ENCODE results near the gene LAMTOR1. TPM values are rescaled to one million over a fixed set of nuclear protein-coding genes. Genes with fewer than 3 reads are reported as not detected.
"Not testable (repeated sequence)": the region's sequence is repeated elsewhere in the genome, so short reads cannot be mapped to it uniquely, and the experiment has no call there.

Gene LAMTOR1
- polyA plus RNA-seq (2013, experiment 1 of 2; ENCODE audit: insufficient read length): 105 TPM
- 104 TPM for polyA plus RNA-seq (2013, experiment 2 of 2; ENCODE audit: insufficient read length)

GRCh38 chr11:72102946-72103753 lies at the start of gene LAMTOR1:
TSS of gene LAMTOR1 (minus strand) at chr11:72103297. CDS start at chr11:72103224, 73 bp downstream.
- peak; percentile 100 for DNase-seq

- DNase-seq: no peak
Observed at GRCh38 chr11:72150882-72151281, 47.8 kb upstream of the LAMTOR1 start.

- DNase-seq: no peak
Observed at GRCh38 chr11:72146625-72147024, 43.5 kb upstream of the LAMTOR1 start.

GRCh38 chr11:72144807-72145565 lies 41.9 kb upstream of the LAMTOR1 start:
- DNase-seq: peak; percentile 77

GRCh38 chr11:72142543-72142942 lies 39.4 kb upstream of the LAMTOR1 start:
- not testable (repeated sequence) for DNase-seq

- not testable (repeated sequence) for DNase-seq
Observed at GRCh38 chr11:72142086-72142485, 39.0 kb upstream of the LAMTOR1 start.

- DNase-seq: peak; percentile 82
Observed at GRCh38 chr11:72141066-72141465, 38.0 kb upstream of the LAMTOR1 start.

GRCh38 chr11:72140661-72141060 lies 37.6 kb upstream of the LAMTOR1 start:
- no peak for DNase-seq

GRCh38 chr11:72139500-72139899 lies 36.4 kb upstream of the LAMTOR1 start:
- DNase-seq: no peak

GRCh38 chr11:72138821-72139390 lies 35.8 kb upstream of the LAMTOR1 start:
- DNase-seq: no peak

GRCh38 chr11:72136684-72137262 lies 33.7 kb upstream of the LAMTOR1 start:
- DNase-seq: no peak

- peak; percentile 37 for DNase-seq
Observed at GRCh38 chr11:72135891-72136683, 33.0 kb upstream of the LAMTOR1 start.

GRCh38 chr11:72135473-72135872 lies 32.4 kb upstream of the LAMTOR1 start, which contains the start of gene FOLR3:
TSS of gene FOLR3 (plus strand) at chr11:72135725. CDS start at chr11:72135953, 228 bp downstream.
- not testable (repeated sequence) for DNase-seq

- no peak for DNase-seq
Observed at GRCh38 chr11:72132646-72133045, 29.5 kb upstream of the LAMTOR1 start.

GRCh38 chr11:72129381-72129780 lies 26.3 kb upstream of the LAMTOR1 start:
- DNase-seq: no peak

GRCh38 chr11:72127923-72128322 lies 24.8 kb upstream of the LAMTOR1 start:
- no peak for DNase-seq

- DNase-seq: no peak
Observed at GRCh38 chr11:72125956-72126355, 22.9 kb upstream of the LAMTOR1 start.

- no peak for DNase-seq
Observed at GRCh38 chr11:72124046-72124445, 20.9 kb upstream of the LAMTOR1 start.

- no peak for DNase-seq
Observed at GRCh38 chr11:72123117-72123653, 20.1 kb upstream of the LAMTOR1 start.

GRCh38 chr11:72122607-72123006 lies 19.5 kb upstream of the LAMTOR1 start:
- no peak for DNase-seq

GRCh38 chr11:72120930-72121329 lies 17.8 kb upstream of the LAMTOR1 start:
- DNase-seq: no peak

GRCh38 chr11:72119198-72119597 lies 16.1 kb upstream of the LAMTOR1 start:
- no peak for DNase-seq

All from fibroblast of skin of scalp (primary cell).